GM18868 (cell line): ENCODE results near the gene XPR1.

Experiments
- ATAC-seq: cut with Tn5 transposase; IDR thresholded peaks from one replicate; pipeline ENCODE4 v1.9.1; 2021; ENCODE audit warnings: mild to moderate bottlenecking, moderate library complexity; ENCODE audit not compliant: unreplicated experiment

The XPR1 gene

GRCh38 chr1:180884588-180885300 lies 252.9 kb downstream of the XPR1 start:
- ATAC-seq, result no peak

- no peak for ATAC-seq
Observed at GRCh38 chr1:180886338-180886737, 254.5 kb downstream of the XPR1 start.

- no peak for ATAC-seq
Observed at GRCh38 chr1:180887841-180888240, 256.0 kb downstream of the XPR1 start.

GRCh38 chr1:180888870-180889269 lies 257.0 kb downstream of the XPR1 start:
- peak; percentile 91 for ATAC-seq

- ATAC-seq, result no peak
Observed at GRCh38 chr1:180889325-180889724, 257.5 kb downstream of the XPR1 start.

- no peak for ATAC-seq
Observed at GRCh38 chr1:180892272-180892671, 260.4 kb downstream of the XPR1 start.

- no peak for ATAC-seq
Observed at GRCh38 chr1:180892675-180893074, 260.9 kb downstream of the XPR1 start.

- ATAC-seq, result no peak
Observed at GRCh38 chr1:180893614-180894013, 261.8 kb downstream of the XPR1 start.

- ATAC-seq, result no peak
Observed at GRCh38 chr1:180896161-180896560, 264.3 kb downstream of the XPR1 start.

- ATAC-seq, result no peak
Observed at GRCh38 chr1:180898441-180899219, 266.8 kb downstream of the XPR1 start.

GRCh38 chr1:180899262-180899661 lies 267.4 kb downstream of the XPR1 start:
- no peak for ATAC-seq

GRCh38 chr1:180901076-180901990 lies 269.5 kb downstream of the XPR1 start:
- no peak for ATAC-seq

- ATAC-seq, result no peak
Observed at GRCh38 chr1:180902541-180902940, 270.7 kb downstream of the XPR1 start.

- ATAC-seq, result no peak
Observed at GRCh38 chr1:180905927-180906326, 274.1 kb downstream of the XPR1 start.

- no peak for ATAC-seq
Observed at GRCh38 chr1:180906511-180906910, 274.7 kb downstream of the XPR1 start.

GRCh38 chr1:180907313-180908055 lies 275.7 kb downstream of the XPR1 start:
- ATAC-seq, result no peak

- ATAC-seq, result no peak
Observed at GRCh38 chr1:180908074-180908765, 276.4 kb downstream of the XPR1 start.

GRCh38 chr1:180909005-180909414 lies 277.2 kb downstream of the XPR1 start:
- ATAC-seq, result peak; percentile 33

- no peak for ATAC-seq
Observed at GRCh38 chr1:180909462-180909976, 277.7 kb downstream of the XPR1 start.
